Activated CD4-positive, CD25-positive, alpha-beta regulatory T cell treated with anti-CD3 and anti-CD28 coated beads, Interleukin-2, amount 50 U/mL, for 72 hours (primary cell): ENCODE results near the gene NCK2.

Experiments
- DNase-seq: peaks from one replicate; pipeline ENCODE4 v3.0.0; 2021

The NCK2 gene

GRCh38 chr2:105821428-105822125, 76.9 kb downstream of the NCK2 start:
- no peak for DNase-seq

DNA sequence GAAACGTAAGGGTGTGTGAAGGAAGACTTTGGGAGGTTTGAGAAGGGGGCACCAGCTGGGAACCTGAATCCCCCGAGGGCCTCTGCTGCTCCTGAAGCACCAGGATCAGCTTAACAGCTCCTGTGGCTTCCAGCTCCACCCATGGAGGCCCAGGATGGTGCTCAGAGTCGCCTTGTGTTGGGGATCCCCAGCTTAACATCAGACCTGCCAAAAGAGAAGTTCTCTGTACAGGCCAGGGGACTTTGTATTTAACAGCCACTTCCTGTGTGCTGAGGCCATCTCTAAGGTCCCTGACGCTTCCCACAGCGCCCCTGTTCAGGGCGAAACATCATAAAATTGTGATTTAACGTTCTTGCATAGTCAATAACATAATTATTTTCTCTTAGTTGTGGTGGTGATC, 77.5 kb downstream of the NCK2 start:
- DNase-seq: no peak

DNA sequence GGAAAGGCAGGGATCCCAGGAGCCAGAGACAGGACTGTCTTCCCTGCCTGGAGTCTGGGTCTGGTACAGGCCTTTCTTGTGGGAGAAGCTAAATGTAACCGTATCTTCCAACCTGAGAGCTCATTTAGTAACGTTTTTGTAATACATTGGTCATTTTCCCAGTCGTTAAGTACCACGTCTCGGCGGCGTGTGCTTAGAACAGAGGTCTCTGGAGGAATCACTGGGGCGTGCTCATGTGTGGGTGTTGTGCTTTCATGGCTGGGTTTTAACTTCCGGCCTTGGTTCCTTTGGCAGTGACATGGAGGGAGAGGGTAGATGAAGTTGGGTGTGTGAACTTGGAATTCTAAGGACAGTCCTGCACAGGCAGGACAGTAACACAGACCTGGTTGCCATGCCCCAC, 79.7 kb downstream of the NCK2 start:
- no peak for DNase-seq

DNA sequence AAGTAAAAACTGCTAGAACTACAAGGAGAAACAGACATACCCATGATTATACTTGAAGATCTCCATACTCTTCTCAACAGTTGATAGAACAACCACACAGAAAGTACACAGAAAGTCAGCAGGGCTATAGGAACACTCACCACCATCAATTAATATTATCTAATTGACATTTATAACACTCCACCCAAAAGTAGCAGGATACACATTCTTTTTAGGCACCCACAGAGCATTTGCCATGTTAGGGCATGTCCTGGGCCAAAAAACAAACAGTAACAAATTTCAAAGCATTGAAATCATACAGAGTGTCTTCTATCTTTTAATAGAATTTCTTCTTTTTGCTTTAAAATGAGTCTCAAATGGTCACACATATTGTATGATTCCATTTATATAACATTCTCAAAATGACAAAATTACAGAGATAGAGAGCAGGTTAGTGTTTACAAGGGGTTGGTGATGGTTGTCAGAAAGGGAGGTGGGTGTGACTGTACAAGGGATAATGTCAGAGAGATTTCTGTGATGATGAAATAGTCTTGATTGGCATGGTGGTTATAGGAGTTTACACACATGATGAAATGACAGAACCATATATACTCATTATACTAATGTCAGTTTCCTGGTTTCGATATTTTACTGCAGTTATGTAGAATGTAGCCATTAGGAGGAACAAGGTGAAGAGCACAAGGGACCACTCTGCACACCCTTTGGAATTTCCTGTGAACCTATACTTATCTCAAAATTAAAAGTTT, 82.8 kb downstream of the NCK2 start:
- DNase-seq: no peak

DNA sequence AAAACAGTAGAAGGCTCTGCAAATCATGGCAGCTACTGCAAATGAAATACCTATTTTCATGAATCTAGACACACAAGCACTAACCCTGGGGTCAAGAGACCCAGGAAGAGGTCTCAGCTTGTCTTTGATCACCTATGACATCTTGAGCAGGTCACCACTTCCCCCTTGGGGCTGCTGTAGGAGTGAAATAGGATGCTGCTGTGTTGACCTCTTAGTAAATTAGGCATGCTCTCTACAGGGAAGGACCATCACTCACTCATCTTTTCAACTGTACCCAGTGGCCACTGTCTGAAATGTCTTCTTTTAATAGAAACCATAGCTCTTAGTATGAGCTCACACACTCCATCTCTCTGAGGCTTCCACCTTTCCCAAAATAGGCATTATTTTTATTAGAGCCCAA, 83.8 kb downstream of the NCK2 start:
- DNase-seq: no peak

DNA sequence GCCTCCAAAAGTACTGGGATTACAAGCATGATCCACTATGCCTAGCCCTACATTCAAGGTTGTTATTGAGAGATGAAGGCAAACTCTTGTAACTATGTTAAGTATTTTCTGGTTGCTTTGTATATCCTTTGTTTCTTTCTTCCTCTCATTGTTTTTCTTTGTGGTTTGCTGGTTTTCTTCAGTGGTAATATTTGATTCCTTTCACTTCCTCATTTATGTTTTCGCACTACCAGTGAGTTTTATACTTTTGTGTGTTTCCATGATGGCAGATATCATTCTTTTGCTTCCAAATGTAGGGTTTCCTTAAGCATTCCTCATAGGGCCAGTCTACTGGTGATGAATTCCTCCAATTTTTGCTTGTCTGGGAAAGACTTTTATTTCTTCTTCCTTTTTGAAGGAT, 90.2 kb downstream of the NCK2 start:
- no peak for DNase-seq

GRCh38 chr2:105836341-105836740, 91.6 kb downstream of the NCK2 start:
- DNase-seq: no peak

- DNase-seq: no peak
These were observed 92.4 kb downstream of the NCK2 start for GRCh38 chr2:105836840-105837692.

DNA sequence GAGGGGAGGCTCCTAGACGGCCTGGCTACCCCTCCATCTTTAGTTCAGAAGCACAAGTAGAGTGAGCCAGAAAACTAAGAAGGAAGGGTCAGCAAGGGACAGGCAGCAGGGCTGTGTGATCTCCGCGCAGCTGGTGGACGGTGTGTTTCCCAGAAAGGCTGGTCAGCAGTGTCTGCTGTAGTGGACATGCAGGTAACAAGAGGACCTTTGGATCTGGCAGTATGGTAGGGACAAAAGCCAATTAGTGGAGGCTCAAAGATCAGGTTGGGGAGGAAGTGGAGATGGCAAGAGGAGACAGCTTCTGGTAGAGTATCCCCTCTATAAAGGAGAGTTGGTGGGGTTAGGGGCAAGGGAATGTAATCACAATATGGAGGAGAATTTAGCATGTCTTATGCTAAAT, 95.1 kb downstream of the NCK2 start:
- no peak for DNase-seq

DNA sequence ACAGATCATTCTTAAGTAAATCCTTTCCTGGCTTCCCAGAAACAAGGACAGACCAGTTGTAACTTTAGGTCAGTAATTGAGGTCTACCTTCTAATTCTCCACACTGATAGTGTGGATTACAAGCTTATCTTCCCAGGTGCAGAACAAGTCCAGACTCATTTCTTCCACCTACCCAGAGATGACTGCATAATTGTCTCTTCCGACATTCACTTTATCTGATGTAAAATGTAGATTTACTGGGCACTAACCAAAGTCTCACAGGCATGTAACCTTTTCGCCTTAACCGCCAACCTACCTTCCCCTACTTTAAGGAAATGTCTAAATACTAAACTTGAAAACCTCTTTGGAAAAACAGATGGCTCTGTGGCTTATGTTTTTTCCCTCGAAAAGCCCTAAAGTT, 96.2 kb downstream of the NCK2 start:
- DNase-seq: no peak

- DNase-seq: no peak
These were observed 96.8 kb downstream of the NCK2 start for GRCh38 chr2:105841551-105841950.

DNA sequence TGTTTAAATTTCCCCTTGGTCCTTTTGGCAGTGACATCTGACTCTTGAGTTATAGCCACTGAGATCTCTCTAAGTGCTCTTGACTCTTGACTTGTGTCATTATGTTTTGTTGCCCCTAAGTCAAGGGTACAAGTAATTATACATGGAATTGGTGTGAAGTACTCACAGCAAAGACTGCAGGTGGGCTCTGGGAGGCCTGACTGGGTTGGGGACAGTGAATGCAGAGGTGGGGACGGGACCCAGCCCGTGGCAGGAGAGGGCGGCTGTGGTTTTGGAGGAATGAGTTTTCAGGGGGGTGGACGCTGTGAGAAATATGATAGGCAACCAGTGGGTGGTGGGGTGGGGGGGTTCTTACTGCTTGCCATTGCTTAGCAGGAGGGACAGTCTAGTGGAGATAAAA, 97.8 kb downstream of the NCK2 start:
- DNase-seq: no peak

DNA sequence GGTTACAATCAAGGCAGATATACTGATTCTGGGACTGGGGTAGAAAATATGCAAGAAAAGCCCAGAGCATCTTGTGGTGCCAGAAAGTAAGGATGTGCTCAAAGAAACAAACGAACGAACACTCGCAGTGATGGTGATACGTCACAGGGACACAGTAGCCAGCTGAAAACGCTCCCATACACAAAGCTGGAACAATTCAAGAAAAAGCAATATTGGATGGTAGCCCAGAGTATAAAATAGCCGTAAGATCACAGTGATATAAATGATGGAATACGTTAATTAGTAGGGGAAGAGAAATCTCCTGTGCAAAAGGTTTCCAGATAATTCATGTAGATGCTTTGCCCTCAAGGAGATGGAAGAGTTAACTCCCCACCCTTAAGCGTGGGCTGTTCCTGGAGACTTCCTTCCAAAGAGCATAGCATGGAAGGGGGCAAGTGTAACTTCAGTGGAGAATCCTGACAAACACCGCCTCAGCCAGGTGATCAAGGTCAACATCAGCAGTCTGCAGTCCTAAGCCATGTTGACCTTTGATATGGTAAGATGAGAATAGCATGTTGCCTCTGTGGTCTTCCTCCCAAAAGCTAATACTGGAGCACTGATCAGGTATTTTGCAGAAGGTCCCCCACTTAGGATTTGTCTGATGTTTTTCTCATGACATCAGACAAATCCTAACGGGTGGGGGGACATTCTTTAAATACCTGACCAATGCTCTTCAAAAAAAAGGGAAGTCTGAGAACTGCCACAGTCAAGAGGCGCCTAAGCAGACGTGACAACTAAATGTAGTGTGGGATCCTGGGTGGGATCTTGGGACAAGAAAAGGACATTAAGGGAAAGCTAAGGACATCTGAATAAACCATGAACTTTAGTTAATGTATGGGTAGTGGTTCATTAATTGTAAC, 99.0 kb downstream of the NCK2 start:
- no peak for DNase-seq

- DNase-seq: no peak
These were observed 101.3 kb downstream of the NCK2 start for GRCh38 chr2:105845976-105846375.

- DNase-seq: no peak
These were observed 102.3 kb downstream of the NCK2 start for GRCh38 chr2:105847056-105847455.

DNA sequence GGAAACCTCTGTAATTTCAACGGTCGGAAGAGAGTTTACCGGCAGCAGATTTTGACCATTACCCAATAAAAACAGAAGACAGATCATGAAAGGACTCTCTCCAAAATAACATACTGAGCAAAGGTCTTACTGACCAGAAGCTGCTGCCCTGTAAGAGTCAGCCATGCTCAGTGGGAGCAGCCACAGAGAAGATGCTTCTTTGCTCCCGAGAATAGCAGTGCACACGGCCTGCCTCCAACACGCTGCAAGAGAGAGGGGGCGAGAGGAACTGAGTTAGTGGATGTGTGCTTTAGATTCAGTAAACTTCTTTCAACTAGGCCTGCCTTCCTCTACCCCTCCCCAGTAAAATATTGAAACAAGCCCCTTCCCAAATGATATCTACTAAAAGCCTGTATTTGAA, 103.7 kb downstream of the NCK2 start:
- no peak for DNase-seq

DNA sequence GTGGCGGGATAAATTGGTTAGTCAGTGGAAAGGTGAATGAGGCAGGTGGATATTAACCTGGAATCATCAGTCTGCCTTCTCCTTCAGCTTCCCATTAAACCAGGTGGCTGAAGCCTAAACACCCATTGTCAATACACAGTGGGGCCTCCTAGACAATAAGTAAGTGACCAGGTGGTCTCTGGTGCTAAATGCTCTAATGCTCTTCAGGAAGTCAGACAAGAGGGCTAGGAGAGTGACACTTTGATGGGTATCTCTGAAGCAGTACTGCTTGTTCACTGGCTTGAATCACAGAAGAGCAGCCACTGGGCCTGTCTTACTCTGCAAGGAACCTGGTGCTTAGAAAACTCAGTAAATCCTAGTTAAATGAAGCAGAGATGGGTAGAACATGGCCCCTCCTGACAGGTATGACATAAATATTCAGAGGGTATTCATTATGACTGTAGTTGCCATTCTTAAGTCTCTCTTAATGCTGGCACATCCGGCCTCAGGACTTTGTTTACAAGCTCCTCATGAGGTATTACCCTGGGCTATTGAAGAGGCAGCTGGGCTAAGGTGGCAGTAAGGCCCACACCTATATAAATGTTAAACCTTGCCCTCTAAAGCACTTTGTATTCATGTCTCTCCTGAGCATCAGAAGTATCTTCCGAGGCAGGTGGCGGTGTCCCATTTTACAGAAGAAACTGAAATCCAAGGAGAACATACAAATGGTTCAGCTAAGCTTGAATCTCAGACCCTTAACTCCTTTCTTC, 104.9 kb downstream of the NCK2 start:
- no peak for DNase-seq

DNA sequence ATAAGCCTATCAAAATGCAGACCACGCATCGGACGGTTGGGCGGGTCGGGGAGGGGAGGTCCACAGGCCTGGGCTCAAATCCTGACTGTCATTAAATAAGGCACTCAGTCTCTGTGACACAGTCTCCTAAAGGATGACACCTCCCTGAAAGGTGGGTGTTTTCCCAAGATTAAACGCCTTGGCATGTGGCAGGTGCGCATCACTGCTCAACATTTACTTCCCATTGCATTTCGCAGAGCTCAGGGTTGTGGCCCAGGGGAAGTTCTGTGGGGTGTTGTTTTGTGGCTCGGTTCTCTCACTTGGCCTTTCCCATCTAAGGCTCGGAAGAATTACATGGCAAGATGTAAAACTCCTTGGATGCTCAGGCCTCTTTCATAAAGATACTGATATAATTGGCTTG, 107.4 kb downstream of the NCK2 start:
- DNase-seq: no peak

DNA sequence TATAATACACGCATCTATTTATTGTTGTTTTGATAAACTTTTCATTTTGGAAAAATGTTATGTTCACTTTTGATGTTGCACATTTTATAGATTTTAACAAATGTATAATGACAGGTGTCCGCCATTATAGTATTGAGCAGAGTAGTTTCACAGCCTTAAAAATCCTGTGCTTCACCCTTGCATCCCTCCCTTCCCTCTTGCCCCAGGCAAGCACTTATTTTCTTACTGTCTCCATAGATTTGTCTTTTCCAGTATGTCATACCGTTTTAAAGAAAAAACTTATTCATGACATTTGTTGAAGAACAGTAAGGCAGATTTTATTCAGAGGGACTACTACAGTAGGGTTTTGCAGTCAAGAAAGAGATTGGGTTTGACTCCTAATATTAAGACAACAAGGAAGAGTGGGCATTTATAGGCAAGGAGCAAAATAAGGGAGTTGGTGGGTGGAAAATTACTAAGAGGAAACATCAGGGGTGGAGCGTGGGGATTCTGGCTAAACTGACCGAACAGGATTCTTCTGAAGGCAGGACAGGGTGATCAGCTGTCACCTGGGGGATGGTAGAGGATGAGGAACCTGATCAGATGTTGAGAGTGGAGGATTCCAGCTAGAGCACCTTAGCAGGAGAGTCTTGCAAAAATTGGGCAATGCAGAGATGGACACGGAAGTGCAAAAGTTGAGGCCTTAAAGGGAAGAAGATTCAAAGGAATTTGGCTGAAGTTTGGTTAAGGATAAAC, 108.8 kb downstream of the NCK2 start:
- DNase-seq: no peak

DNA sequence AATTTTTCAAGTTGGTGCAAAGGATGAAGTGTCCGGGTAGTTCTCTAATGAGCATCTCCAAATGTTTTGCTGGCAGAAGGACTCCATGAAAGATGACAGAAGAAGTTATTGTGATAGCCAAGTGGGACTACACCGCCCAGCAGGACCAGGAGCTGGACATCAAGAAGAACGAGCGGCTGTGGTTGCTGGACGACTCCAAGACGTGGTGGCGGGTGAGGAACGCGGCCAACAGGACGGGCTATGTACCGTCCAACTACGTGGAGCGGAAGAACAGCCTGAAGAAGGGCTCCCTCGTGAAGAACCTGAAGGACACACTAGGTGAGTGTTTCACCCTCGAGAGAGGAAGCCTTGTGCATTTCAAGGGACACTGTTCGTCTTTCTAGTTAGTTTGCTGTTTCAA, 110.3 kb downstream of the NCK2 start:
- no peak for DNase-seq

DNA sequence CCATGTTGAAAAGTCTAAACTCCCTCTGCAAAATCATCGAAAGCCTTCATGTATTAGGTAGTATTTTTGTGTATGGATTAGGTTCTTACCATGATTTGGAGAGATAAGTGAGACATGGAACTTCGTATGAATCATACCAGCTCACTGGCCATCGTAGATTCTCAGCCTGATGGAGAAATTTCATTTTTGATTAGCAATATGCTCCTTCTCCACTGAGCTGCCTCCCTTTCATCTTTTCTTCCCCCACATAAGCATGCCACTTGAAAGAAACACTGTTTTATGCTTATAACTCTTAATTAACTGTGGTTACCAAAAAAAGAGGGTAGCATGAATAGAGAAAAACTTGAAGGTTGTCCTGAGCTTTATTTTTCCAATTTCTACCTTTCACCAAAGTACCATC, 111.9 kb downstream of the NCK2 start:
- no peak for DNase-seq
